Muscle of leg (tissue), 11 donors: Measurements from ENCODE around the gene CHRNE. TPM values are rescaled to one million over a fixed set of nuclear protein-coding genes. Genes with fewer than 3 reads are reported as not detected.

Source experiments
- DNase-seq: peaks from one replicate; pipeline ENCODE4 v3.0.0; 2013
- H3K27ac ChIP-seq: one replicate; pipeline ENCODE4 v1.5.1; 2013; ENCODE audit warnings: mild to moderate bottlenecking, low read length, control low read depth
- H3K27me3 ChIP-seq: one replicate; pipeline ENCODE4 v1.6.1; 2013; ENCODE audit warnings: low read length; ENCODE audit not compliant: control insufficient read depth, insufficient read depth
- H3K36me3 ChIP-seq: one replicate; pipeline ENCODE4 v1.6.1; 2013; ENCODE audit warnings: low read length; ENCODE audit not compliant: control insufficient read depth, insufficient read depth
- H3K4me1 ChIP-seq: one replicate; pipeline ENCODE4 v1.6.1; 2013; ENCODE audit warnings: low read length; ENCODE audit not compliant: control insufficient read depth, insufficient read depth
- H3K4me3 ChIP-seq: one replicate; pipeline ENCODE4 v1.5.1; 2013; ENCODE audit warnings: low read length, control low read depth
- H3K9me3 ChIP-seq: replicated peaks from 2 replicates; pipeline ENCODE4 v1.6.1; 2013; ENCODE audit warnings: low read depth, low read length; ENCODE audit not compliant: control insufficient read depth
- WGBS: methylation state at CpG from one replicate; pipeline ENCODE4 v1.1.5; 2013; ENCODE audit warnings: missing lambda C conversion rate; ENCODE audit not compliant: insufficient coverage; 5-methylcytosine and 5-hydroxymethylcytosine counted together
- polyA plus RNA-seq, 8 donors: library from polyadenylated mRNA; unstranded; fragments of 120-200 nt; gene quantifications; one replicate each; pipeline versions ENCODE4 v1.2.1 to v1.2.3, GENCODE V29; 2013; ENCODE audit warnings: inconsistent platforms in 1 of 8, low replicate concordance in 1 of 8; ENCODE audit not compliant: insufficient read length in 8 of 8, insufficient read depth in 1 of 8
- total RNA-seq: library from RNA; stranded (reverse); fragments of 120-200 nt; gene quantifications from one replicate; pipeline ENCODE4 v1.2.4, GENCODE V29; 2013

CHRNE gene
- total and polyA plus RNA-seq, 9 donors = 0.53 to 2.5 (median 1.4) TPM

- H3K4me1 ChIP-seq = peaks cover 28% of the 10 kb centered on the region
- H3K27me3 ChIP-seq = no peaks in the 10 kb centered on the region
- no peaks in the 10 kb centered on the region for H3K9me3 ChIP-seq
- H3K4me3 ChIP-seq = peak within 1 kb of the TSS; percentile 73
- WGBS = under 1% methylated on average over 61 of the region's 72 CpGs
- H3K36me3 ChIP-seq = peaks cover 64% of the 10 kb centered on the region
- H3K27ac ChIP-seq = peak within 1 kb of the TSS; percentile 99
- DNase-seq = peak; percentile 100
Observed at GRCh38 chr17:4939796-4940554, 37.1 kb upstream of the CHRNE start, which contains the start of the genes RNF167 and SLC25A11. Gene RNF167 (plus strand): TSS chr17:4940268. CDS start chr17:4940910, 642 bp downstream. Gene SLC25A11 (minus strand): TSS chr17:4940046. CDS start chr17:4939910, 136 bp downstream.

GRCh38 chr17:4939546-4939795 is 36.6 kb upstream of the CHRNE start:
- Histone ChIP-seq H3K27ac (peak overlapping the region; percentile 88), H3K9me3 (no peaks in the 10 kb centered on the region), H3K27me3 (no peaks in the 10 kb centered on the region), H3K36me3 (peaks cover 59% of the 10 kb centered on the region), H3K4me3 (peak overlapping the region; percentile 73), H3K4me1 (peaks cover 27% of the 10 kb centered on the region)
- no peak for DNase-seq
- WGBS = 0% methylated on average over 16 of the region's 16 CpGs

- no peaks in the 10 kb centered on the region for H3K9me3 ChIP-seq
- WGBS = 48% methylated on average over 13 of the region's 19 CpGs
- peak overlapping the region; percentile 73 for H3K4me3 ChIP-seq
- peaks cover 32% of the 10 kb centered on the region for H3K4me1 ChIP-seq
- DNase-seq = no peak
- H3K27me3 ChIP-seq = no peaks in the 10 kb centered on the region
- H3K36me3 ChIP-seq = peaks cover 54% of the 10 kb centered on the region
- peak overlapping the region; percentile 88 for H3K27ac ChIP-seq
Observed at GRCh38 chr17:4938688-4939545, 36.0 kb upstream of the CHRNE start.

GRCh38 chr17:4938069-4938491 is 35.2 kb upstream of the CHRNE start:
- H3K4me3 ChIP-seq = no peak overlapping the region
- H3K4me1 ChIP-seq = peaks cover 33% of the 10 kb centered on the region

GRCh38 chr17:4937553-4937952 is 34.7 kb upstream of the CHRNE start:
- 97% methylated on average over 16 of the region's 16 CpGs for WGBS
- H3K27ac ChIP-seq = no peak overlapping the region
- H3K36me3 ChIP-seq = peaks cover 41% of the 10 kb centered on the region
- no peak overlapping the region for H3K4me3 ChIP-seq
- peaks cover 33% of the 10 kb centered on the region for H3K4me1 ChIP-seq
- no peaks in the 10 kb centered on the region for H3K9me3 ChIP-seq
- H3K27me3 ChIP-seq = no peaks in the 10 kb centered on the region
- no peak for DNase-seq

More at GRCh38 chr17:4938069-4938491, 35.2 kb upstream of the CHRNE start:
- DNase-seq = no peak
- no peak overlapping the region for H3K27ac ChIP-seq
- H3K36me3 ChIP-seq = peaks cover 46% of the 10 kb centered on the region
- H3K27me3 ChIP-seq = no peaks in the 10 kb centered on the region
- 98% methylated on average over 5 of the region's 11 CpGs for WGBS
- no peaks in the 10 kb centered on the region for H3K9me3 ChIP-seq

GRCh38 chr17:4936436-4936835 is 33.5 kb upstream of the CHRNE start:
- Histone ChIP-seq H3K4me3 (no peak overlapping the region), H3K36me3 (peaks cover 32% of the 10 kb centered on the region), H3K27me3 (no peaks in the 10 kb centered on the region), H3K27ac (no peak overlapping the region), H3K4me1 (peaks cover 29% of the 10 kb centered on the region), H3K9me3 (no peaks in the 10 kb centered on the region)
- 97% methylated on average over 3 of the region's 3 CpGs for WGBS
- DNase-seq = no peak

- Histone ChIP-seq H3K36me3 (peaks cover 31% of the 10 kb centered on the region), H3K4me1 (peaks cover 21% of the 10 kb centered on the region), H3K27ac (no peak overlapping the region), H3K27me3 (no peaks in the 10 kb centered on the region), H3K4me3 (no peak overlapping the region), H3K9me3 (no peaks in the 10 kb centered on the region)
- DNase-seq = no peak
Observed at GRCh38 chr17:4935650-4936049, 32.8 kb upstream of the CHRNE start.

GRCh38 chr17:4934173-4934979 is 31.5 kb upstream of the CHRNE start:
- peaks cover 20% of the 10 kb centered on the region for H3K4me1 ChIP-seq
- 19% methylated on average over 9 of the region's 14 CpGs for WGBS
- no peaks in the 10 kb centered on the region for H3K9me3 ChIP-seq
- no peak for DNase-seq
- H3K36me3 ChIP-seq = peaks cover 31% of the 10 kb centered on the region
- no peak overlapping the region for H3K27ac ChIP-seq
- H3K27me3 ChIP-seq = no peaks in the 10 kb centered on the region
- no peak overlapping the region for H3K4me3 ChIP-seq

- no peaks in the 10 kb centered on the region for H3K9me3 ChIP-seq
- 91% methylated on average over 4 of the region's 16 CpGs for WGBS
- no peak for DNase-seq
- H3K4me1 ChIP-seq = peaks cover 12% of the 10 kb centered on the region
- peaks cover 31% of the 10 kb centered on the region for H3K36me3 ChIP-seq
- no peak overlapping the region for H3K4me3 ChIP-seq
- no peak overlapping the region for H3K27ac ChIP-seq
- no peaks in the 10 kb centered on the region for H3K27me3 ChIP-seq
Observed at GRCh38 chr17:4933646-4934045, 30.7 kb upstream of the CHRNE start.

- Histone ChIP-seq H3K4me1 (peaks cover 8% of the 10 kb centered on the region), H3K27ac (no peak overlapping the region), H3K4me3 (no peak overlapping the region), H3K36me3 (peaks cover 22% of the 10 kb centered on the region), H3K9me3 (no peaks in the 10 kb centered on the region), H3K27me3 (no peaks in the 10 kb centered on the region)
- WGBS = 91% methylated on average over 12 of the region's 12 CpGs
- no peak for DNase-seq
Observed at GRCh38 chr17:4932756-4933155, 29.9 kb upstream of the CHRNE start.
